GM12865 (cell line): ENCODE measurements around the gene PTPN2.
"Not testable (repeated sequence)": the region's sequence is repeated elsewhere in the genome, so short reads cannot be mapped to it uniquely, and the experiment has no call there.

Source experiments
- DNase-seq: peaks from one replicate; pipeline ENCODE4 v3.0.0; 2010; ENCODE audit warnings: low read depth
- H3K4me3 ChIP-seq: 2 replicates; pipeline ENCODE4 v1.5.1; 2011; ENCODE audit warnings: mild to moderate bottlenecking, low read depth, low read length, control low read depth
- TF ChIP-seq, protein P1 (sequence below): IDR thresholded peaks from 2 replicates; pipeline ENCODE4 v1.5.1; 2011; ENCODE audit warnings: low read length, control low read depth, low read depth, inconsistent platforms; ENCODE audit not compliant: insufficient read depth; ENCODE audit errors: missing control alignments

Gene PTPN2

DNA sequence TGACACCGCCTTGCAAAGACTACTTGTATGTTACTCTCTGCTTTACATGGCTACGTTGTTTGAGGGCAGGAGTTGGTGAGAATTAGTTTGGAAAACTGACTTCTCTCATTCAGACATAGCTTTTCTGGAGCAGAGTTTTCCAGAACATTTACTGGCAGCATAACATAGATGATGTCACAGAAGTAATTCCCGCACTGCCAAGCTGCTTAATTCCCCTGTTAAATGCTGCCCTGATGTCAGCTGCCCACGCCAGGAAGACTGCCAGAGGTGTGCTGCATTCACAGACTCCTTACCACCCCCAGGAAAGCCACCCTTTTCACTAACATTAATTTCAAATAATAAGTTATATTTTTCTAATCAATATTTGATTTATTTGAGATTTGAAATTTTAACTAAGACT, 24.7 kb upstream of the PTPN2 start:
- TF ChIP-seq, protein P1, sequence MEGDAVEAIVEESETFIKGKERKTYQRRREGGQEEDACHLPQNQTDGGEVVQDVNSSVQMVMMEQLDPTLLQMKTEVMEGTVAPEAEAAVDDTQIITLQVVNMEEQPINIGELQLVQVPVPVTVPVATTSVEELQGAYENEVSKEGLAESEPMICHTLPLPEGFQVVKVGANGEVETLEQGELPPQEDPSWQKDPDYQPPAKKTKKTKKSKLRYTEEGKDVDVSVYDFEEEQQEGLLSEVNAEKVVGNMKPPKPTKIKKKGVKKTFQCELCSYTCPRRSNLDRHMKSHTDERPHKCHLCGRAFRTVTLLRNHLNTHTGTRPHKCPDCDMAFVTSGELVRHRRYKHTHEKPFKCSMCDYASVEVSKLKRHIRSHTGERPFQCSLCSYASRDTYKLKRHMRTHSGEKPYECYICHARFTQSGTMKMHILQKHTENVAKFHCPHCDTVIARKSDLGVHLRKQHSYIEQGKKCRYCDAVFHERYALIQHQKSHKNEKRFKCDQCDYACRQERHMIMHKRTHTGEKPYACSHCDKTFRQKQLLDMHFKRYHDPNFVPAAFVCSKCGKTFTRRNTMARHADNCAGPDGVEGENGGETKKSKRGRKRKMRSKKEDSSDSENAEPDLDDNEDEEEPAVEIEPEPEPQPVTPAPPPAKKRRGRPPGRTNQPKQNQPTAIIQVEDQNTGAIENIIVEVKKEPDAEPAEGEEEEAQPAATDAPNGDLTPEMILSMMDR: no peak
- no peak overlapping the region for H3K4me3 ChIP-seq
- DNase-seq: no peak

DNA sequence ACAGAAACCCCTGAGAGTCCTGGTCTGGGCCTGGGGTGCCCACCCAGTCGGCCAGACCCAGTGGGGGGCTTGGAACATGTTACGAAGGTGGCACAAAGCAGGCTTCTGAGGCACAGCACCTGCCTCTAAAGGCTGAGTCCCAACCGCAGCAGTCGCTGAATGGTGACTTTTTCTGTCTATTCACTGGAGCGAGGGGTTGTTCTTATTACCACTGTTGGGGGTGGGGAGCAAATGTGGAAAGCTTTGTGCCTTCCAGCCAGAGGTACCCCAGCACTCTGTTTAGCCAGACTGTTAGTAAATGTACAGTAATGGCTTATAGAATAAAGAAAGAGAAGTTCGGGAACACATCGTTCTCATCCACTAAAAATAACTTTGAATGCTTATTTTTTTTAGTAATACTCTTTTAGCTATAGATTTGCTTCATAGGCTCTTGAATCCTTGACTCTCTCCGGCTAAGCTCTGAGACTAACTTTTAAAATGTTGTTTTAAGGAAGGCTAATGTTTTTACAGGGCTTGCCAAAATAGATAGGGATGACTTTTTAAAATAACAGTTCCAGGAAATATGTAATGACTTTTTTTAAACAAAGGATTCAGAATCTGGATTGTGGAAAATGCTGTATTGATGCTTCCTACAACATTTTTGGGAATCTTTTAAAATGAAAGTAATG, 23.4 kb upstream of the PTPN2 start:
- TF ChIP-seq, protein P1: no peak
- no peak for DNase-seq
- no peak overlapping the region for H3K4me3 ChIP-seq

DNA sequence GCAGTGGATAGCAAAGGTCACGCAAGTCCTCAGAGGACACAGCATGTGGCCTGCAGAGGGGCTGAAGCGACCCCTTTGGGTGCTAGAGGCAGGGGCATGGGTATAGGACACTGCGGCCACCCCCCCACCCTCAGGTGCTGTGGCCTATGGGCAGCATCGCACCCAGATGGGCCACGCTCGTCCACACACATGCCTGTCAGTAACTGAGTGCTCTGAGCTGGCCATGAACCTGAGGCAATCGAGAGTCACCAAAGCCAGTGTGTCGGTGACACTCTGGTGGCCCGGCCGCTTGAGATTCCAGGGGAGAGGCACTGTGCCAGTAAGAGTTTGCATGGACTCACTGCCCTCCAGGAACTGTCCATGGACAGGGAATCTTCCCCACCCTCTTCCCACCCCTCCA, 22.7 kb upstream of the PTPN2 start:
- TF ChIP-seq, protein P1: no peak
- H3K4me3 ChIP-seq: no peak overlapping the region
- no peak for DNase-seq

DNA sequence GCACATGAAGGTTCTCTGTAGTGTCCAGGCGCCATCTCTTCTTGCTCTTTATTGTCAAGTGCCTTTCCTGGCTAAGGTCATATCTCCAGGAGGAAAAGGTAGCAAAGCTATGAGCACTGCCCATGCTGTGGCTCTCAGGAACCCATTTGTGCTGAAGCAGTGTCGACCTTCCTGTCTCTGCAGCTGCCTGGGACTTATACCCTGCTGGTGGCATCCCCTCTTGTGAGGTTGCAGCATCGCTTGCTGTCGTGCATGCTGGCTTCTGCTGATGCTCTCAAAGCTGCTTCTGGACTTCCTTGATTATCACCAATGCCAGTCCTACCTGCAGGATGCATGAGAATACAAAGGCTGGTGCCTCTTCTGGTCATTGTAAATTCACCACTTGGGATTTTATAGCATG, 22.1 kb upstream of the PTPN2 start:
- TF ChIP-seq, protein P1: no peak
- no peak for DNase-seq
- H3K4me3 ChIP-seq: no peak overlapping the region

DNA sequence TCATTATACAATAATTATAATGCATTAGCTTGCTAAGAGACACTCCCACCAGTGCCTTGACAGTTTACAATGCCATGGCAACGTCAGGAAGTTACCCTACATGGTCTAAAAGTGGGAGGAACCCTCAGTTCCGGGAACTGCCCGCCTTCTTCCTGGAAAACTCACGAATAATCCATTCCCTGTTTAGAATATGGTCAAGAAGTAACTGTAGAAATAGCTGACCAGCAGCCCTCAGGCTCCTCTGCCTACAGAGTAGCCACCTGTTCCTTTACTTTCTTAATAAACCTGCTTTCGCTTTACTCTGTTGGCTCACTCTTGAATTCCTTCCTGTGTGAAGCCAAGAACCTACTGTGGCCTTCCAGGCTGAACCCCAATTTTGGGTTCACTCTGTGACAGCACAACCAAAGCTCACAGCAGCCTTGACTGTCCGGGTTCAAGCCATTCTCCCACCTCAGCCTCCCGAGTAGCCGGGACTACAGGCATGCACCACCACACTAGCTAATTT, 20.0 kb upstream of the PTPN2 start:
- no peak for DNase-seq
- TF ChIP-seq, protein P1: no peak
- no peak overlapping the region for H3K4me3 ChIP-seq

DNA sequence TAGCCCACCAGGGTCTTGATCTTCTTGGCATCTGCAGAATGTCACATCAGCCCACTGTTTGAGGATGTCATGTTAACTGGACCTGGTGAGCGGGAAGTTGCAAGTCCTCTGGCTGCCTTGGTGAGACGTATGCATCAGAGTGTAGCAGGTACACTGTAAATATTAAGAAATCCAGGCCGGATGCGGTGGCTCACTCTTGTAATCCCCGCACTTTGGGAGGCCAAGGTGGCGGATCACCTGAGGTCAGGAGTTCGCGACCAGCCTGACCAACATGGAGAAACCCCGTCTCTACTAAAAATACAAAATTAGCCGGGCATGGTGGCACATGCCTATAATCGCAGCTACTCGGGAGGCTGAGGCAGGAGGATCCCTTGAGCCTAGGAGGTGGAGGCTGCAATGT, 17.2 kb upstream of the PTPN2 start:
- DNase-seq, H3K4me3 ChIP-seq: not testable (repeated sequence)

DNA sequence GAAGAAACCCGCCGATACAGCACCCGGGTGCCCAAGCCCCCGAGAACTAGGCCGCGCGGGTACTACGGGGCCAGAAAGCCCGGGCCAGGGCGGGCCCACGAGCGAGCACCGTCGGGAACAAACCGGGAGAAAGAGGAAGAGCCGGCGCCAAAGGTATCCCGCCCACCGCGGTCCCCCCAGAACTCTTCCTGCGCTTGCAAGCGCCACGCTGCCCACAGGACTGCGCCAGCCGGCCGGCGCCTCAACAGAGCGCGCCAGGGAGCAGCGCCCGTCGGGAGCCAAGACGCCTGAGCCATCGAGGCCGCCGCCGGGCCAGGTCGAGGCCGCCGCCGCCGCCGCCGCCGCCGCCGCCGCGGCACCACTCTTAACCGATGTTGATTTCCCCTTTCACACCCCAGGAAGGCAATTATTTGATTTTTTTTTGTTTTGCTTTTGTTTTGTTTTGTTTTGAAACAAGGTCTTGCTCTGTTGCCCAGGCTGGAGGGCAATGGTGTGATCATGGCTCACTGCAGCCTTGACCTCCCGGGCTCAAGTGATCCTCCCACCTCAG, 12.8 kb upstream of the PTPN2 start:
- H3K4me3 ChIP-seq: peak overlapping the region; percentile 31
- not testable (repeated sequence) for DNase-seq

DNA sequence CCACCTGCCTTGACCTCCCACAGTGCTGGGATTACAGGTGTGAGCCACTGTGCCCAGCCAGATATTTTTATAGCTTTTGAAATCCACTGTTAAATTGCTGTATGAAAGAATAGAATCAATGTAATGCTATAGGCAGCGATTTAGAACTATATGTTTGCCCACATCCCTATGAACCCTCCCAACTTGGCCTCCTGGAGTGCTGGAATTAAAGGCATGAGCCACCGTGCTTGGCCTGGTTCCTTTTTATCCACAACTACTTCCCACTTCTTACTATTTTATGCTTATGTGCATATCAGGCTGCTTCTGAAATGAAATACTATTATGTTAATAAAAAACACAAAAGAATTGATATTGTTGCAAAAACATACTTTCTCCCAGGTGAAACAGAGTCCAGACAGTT, 11.6 kb upstream of the PTPN2 start:
- no peak for DNase-seq
- H3K4me3 ChIP-seq: no peak overlapping the region
- TF ChIP-seq, protein P1: no peak
